HEK293 (cell line): ENCODE results near the gene RPL11.

Source experiments
- CTCF ChIA-PET: fragments of 350-600 bp; formaldehyde crosslinking; extraction: SDS; loops from one replicate; lab custom pipeline; 2021; ENCODE audit warnings: antibody characterized with exemption; lab: Yijun Ruan, JAX
- POLR2A ChIA-PET: fragments of 300-600 bp; formaldehyde crosslinking; extraction: SDS; loops from one replicate; lab custom pipeline; 2020; ENCODE audit warnings: antibody characterized with exemption, inconsistent platforms; lab: Yijun Ruan, JAX
- H3K27ac ChIP-seq: fragments of 200-500 bp; sonication (Bioruptor generic); 2 replicates; pipeline ENCODE4 v1.5.1; 2014; ENCODE audit warnings: low read depth, low read length, control low read depth, inconsistent platforms; ENCODE audit errors: extremely low read depth
- H3K36me3 ChIP-seq, 2 experiments: fragments of 200-500 bp in 1 of 2; sonication (Bioruptor generic) in 1 of 2; 1 replicate in 1 of 2; 2 replicates in 1 of 2; pipeline ENCODE4 v1.5.1; 2014 to 2017; ENCODE audit warnings: inconsistent platforms in 2 of 2, low read length in 2 of 2; ENCODE audit not compliant: control insufficient read depth in 2 of 2, insufficient read depth in 1 of 2
- H3K4me1 ChIP-seq: fragments of 200-500 bp; sonication (Bioruptor generic); 2 replicates; pipeline ENCODE4 v1.5.1; 2014; ENCODE audit warnings: mild to moderate bottlenecking, low read length, inconsistent platforms; ENCODE audit not compliant: control insufficient read depth, insufficient read depth
- H3K4me3 ChIP-seq: 2 replicates; pipeline ENCODE4 v1.5.1; 2011; ENCODE audit warnings: low read depth, mild to moderate bottlenecking, control low read depth, low read length, moderate library complexity
- H3K9me3 ChIP-seq: fragments of 200-500 bp; sonication (Bioruptor generic); 2 replicates; pipeline ENCODE4 v1.5.1; 2014; ENCODE audit warnings: low read depth, low read length, inconsistent platforms; ENCODE audit not compliant: control insufficient read depth, insufficient read depth
- EGR2 ChIP-seq: fragments of 450-650 bp; formaldehyde crosslinking; IDR thresholded peaks from 2 replicates; pipeline ENCODE4 v1.5.1; 2016; ENCODE audit warnings: low read depth, missing biosample characterization, missing genetic modification characterization
- FEZF1 ChIP-seq: fragments of 450-650 bp; formaldehyde crosslinking; IDR thresholded peaks from 2 replicates; pipeline ENCODE4 v1.5.1; 2016; ENCODE audit warnings: missing biosample characterization, missing genetic modification characterization
- IKZF3 ChIP-seq: fragments of 450-650 bp; IDR thresholded peaks from 2 replicates; pipeline ENCODE4 v1.5.0; 2018; ENCODE audit warnings: missing biosample characterization, mild to moderate bottlenecking, missing genetic modification characterization, moderate library complexity
- OSR2 ChIP-seq: fragments of 450-650 bp; formaldehyde crosslinking; IDR thresholded peaks from 2 replicates; pipeline ENCODE4 v1.5.1; 2016; ENCODE audit warnings: missing biosample characterization, missing genetic modification characterization
- PRDM1 ChIP-seq: fragments of 450-650 bp; formaldehyde crosslinking; IDR thresholded peaks from 2 replicates; pipeline ENCODE4; 2016; ENCODE audit warnings: missing biosample characterization, missing genetic modification characterization
- ZBTB17 ChIP-seq: fragments of 450-650 bp; formaldehyde crosslinking; IDR thresholded peaks from 2 replicates; pipeline ENCODE4 v1.5.1; 2016; ENCODE audit warnings: missing biosample characterization, missing genetic modification characterization
- ZFHX2 ChIP-seq: fragments of 450-650 bp; formaldehyde crosslinking; conservative IDR thresholded peaks from 2 replicates; pipeline ENCODE4 v1.5.1; 2016; ENCODE audit warnings: missing biosample characterization, missing genetic modification characterization
- ZNF146 ChIP-seq: fragments of 450-650 bp; formaldehyde crosslinking; IDR thresholded peaks from 2 replicates; pipeline ENCODE4 v1.5.1; 2016; ENCODE audit warnings: missing biosample characterization, missing genetic modification characterization
- ZNF157 ChIP-seq: fragments of 450-650 bp; formaldehyde crosslinking; IDR thresholded peaks from 2 replicates; pipeline ENCODE4 v1.5.1; 2016; ENCODE audit warnings: missing biosample characterization, missing genetic modification characterization
- ZNF239 ChIP-seq: fragments of 450-650 bp; formaldehyde crosslinking; IDR thresholded peaks from 2 replicates; pipeline ENCODE4 v1.5.1; 2016; ENCODE audit warnings: missing biosample characterization, missing genetic modification characterization
- ZNF341 ChIP-seq: fragments of 450-650 bp; formaldehyde crosslinking; IDR thresholded peaks from 2 replicates; pipeline ENCODE4; 2016; ENCODE audit warnings: low read depth, missing biosample characterization, missing genetic modification characterization
- ZNF600 ChIP-seq: fragments of 450-650 bp; formaldehyde crosslinking; IDR thresholded peaks from 2 replicates; pipeline ENCODE4 v1.5.1; 2016; ENCODE audit warnings: missing biosample characterization, missing genetic modification characterization
- ZNF621 ChIP-seq: fragments of 450-650 bp; formaldehyde crosslinking; IDR thresholded peaks from 2 replicates; pipeline ENCODE4 v1.5.1; 2017; ENCODE audit warnings: missing biosample characterization, missing genetic modification characterization
- ZNF629 ChIP-seq: fragments of 450-650 bp; formaldehyde crosslinking; IDR thresholded peaks from 2 replicates; pipeline ENCODE4 v1.5.1; 2017; ENCODE audit warnings: missing biosample characterization, missing genetic modification characterization
- ZNF707 ChIP-seq: fragments of 450-650 bp; formaldehyde crosslinking; IDR thresholded peaks from 2 replicates; pipeline ENCODE4 v1.5.1; 2016; ENCODE audit warnings: missing biosample characterization, missing genetic modification characterization
- ZNF785 ChIP-seq: fragments of 450-650 bp; formaldehyde crosslinking; IDR thresholded peaks from 2 replicates; pipeline ENCODE4 v1.5.1; 2016; ENCODE audit warnings: missing biosample characterization, missing genetic modification characterization
- TF ChIP-seq, protein P1 (sequence below): fragments of 450-650 bp; formaldehyde crosslinking; conservative IDR thresholded peaks from 2 replicates; pipeline ENCODE4 v1.5.1; 2016; ENCODE audit warnings: low read depth, missing biosample characterization, missing genetic modification characterization
- TF ChIP-seq, protein P2 (sequence below): fragments of 450-650 bp; formaldehyde crosslinking; IDR thresholded peaks from 2 replicates; pipeline ENCODE4 v1.5.1; 2016; ENCODE audit warnings: missing biosample characterization, missing genetic modification characterization
- TF ChIP-seq, protein P3 (sequence below): fragments of 450-650 bp; formaldehyde crosslinking; IDR thresholded peaks from 2 replicates; pipeline ENCODE4 v1.5.1; 2017; ENCODE audit warnings: missing biosample characterization, mild to moderate bottlenecking, missing genetic modification characterization, moderate library complexity
- TF ChIP-seq, protein P4 (sequence below): fragments of 450-650 bp; formaldehyde crosslinking; IDR thresholded peaks from 2 replicates; pipeline ENCODE4 v1.5.1; 2016; ENCODE audit warnings: missing biosample characterization, missing genetic modification characterization
- TF ChIP-seq, protein P5 (sequence below): fragments of 450-650 bp; formaldehyde crosslinking; IDR thresholded peaks from 2 replicates; pipeline ENCODE4 v1.5.1; 2016; ENCODE audit warnings: missing biosample characterization, missing genetic modification characterization

The RPL11 gene

DNA sequence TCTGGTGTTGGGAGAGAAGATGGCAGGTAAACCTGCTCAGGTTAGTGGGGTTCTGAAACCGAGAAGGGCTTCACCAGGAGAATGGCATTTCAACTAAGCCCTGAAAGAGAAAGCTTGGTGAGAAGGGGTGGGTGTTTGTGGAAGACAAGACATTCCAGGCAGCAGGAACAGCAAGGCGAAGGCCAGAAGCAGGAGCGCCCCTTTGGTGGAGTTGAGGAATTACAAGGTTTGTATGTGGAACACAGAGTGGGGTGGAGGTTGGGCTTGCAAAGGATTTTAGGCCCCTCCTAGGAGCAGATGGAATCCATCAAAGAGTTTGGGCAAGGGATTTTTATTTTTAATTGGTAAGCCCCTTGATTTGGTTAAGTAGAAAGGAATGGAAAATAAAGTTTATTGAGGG, 26.9 kb downstream of the RPL11 start:
- Histone ChIP-seq H3K27ac (no peak overlapping the region), H3K36me3 (peaks cover 0 to 5% of the 10 kb centered on the region in 2 experiments; a peak in 1 of 3 replicates), H3K4me1 (0 out of 2 replicates have a peak, but pooled peaks cover 2% of the 10 kb centered on the region), H3K9me3 (no peaks in the 10 kb centered on the region)
- POLR2A ChIA-PET: no interaction called here
- CTCF ChIA-PET: interaction anchor here (0.7 to 2.0 kb wide), 11 partner anchors 8 to 574 kb away, joined by 3 to 6 read pairs (median 3); no protein-coding TSS in a partner anchor
- TF ChIP-seq ZBTB17 (tag by site-specific recombination) (peak; percentile 57; the same call in 1 of the 2 replicates), ZNF621 (tag by site-specific recombination) (no peak), ZNF146 (tag by site-specific recombination) (no peak), ZNF707 (peak; percentile 20; the same call in 1 of the 2 replicates), ZNF341 (tag by site-specific recombination) (peak; percentile 64; the same call in 1 of the 2 replicates), ZFHX2 (tag by site-specific recombination) (peak; percentile 39; the same call in 1 of the 2 replicates), EGR2 (tag by site-specific recombination) (0 out of 2 replicates have a peak, but pooled peaks have one; percentile 26), PRDM1 (tag by site-specific recombination) (peak; percentile 85), ZNF785 (tag by site-specific recombination) (no peak), ZNF239 (tag by site-specific recombination) (no peak), ZNF157 (tag by site-specific recombination) (no peak), ZNF600 (tag by site-specific recombination) (0 out of 2 replicates have a peak, but pooled peaks have one; percentile 23), IKZF3 (tag by site-specific recombination) (0 out of 2 replicates have a peak, but pooled peaks have one; percentile 21)
- TF ChIP-seq, protein P1, sequence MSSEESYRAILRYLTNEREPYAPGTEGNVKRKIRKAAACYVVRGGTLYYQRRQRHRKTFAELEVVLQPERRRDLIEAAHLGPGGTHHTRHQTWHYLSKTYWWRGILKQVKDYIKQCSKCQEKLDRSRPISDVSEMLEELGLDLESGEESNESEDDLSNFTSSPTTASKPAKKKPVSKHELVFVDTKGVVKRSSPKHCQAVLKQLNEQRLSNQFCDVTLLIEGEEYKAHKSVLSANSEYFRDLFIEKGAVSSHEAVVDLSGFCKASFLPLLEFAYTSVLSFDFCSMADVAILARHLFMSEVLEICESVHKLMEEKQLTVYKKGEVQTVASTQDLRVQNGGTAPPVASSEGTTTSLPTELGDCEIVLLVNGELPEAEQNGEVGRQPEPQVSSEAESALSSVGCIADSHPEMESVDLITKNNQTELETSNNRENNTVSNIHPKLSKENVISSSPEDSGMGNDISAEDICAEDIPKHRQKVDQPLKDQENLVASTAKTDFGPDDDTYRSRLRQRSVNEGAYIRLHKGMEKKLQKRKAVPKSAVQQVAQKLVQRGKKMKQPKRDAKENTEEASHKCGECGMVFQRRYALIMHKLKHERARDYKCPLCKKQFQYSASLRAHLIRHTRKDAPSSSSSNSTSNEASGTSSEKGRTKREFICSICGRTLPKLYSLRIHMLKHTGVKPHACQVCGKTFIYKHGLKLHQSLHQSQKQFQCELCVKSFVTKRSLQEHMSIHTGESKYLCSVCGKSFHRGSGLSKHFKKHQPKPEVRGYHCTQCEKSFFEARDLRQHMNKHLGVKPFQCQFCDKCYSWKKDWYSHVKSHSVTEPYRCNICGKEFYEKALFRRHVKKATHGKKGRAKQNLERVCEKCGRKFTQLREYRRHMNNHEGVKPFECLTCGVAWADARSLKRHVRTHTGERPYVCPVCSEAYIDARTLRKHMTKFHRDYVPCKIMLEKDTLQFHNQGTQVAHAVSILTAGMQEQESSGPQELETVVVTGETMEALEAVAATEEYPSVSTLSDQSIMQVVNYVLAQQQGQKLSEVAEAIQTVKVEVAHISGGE (tag by site-specific recombination): no peak
- TF ChIP-seq, protein P2, sequence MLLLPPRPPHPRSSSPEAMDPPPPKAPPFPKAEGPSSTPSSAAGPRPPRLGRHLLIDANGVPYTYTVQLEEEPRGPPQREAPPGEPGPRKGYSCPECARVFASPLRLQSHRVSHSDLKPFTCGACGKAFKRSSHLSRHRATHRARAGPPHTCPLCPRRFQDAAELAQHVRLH (tag by site-specific recombination): 0 out of 2 replicates have a peak, but pooled peaks have one; percentile 36
- TF ChIP-seq, protein P3, sequence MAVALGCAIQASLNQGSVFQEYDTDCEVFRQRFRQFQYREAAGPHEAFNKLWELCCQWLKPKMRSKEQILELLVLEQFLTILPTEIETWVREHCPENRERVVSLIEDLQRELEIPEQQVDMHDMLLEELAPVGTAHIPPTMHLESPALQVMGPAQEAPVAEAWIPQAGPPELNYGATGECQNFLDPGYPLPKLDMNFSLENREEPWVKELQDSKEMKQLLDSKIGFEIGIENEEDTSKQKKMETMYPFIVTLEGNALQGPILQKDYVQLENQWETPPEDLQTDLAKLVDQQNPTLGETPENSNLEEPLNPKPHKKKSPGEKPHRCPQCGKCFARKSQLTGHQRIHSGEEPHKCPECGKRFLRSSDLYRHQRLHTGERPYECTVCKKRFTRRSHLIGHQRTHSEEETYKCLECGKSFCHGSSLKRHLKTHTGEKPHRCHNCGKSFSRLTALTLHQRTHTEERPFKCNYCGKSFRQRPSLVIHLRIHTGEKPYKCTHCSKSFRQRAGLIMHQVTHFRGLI (tag by site-specific recombination): peak; percentile 77; the same call in 1 of the 2 replicates
- TF ChIP-seq, protein P4, sequence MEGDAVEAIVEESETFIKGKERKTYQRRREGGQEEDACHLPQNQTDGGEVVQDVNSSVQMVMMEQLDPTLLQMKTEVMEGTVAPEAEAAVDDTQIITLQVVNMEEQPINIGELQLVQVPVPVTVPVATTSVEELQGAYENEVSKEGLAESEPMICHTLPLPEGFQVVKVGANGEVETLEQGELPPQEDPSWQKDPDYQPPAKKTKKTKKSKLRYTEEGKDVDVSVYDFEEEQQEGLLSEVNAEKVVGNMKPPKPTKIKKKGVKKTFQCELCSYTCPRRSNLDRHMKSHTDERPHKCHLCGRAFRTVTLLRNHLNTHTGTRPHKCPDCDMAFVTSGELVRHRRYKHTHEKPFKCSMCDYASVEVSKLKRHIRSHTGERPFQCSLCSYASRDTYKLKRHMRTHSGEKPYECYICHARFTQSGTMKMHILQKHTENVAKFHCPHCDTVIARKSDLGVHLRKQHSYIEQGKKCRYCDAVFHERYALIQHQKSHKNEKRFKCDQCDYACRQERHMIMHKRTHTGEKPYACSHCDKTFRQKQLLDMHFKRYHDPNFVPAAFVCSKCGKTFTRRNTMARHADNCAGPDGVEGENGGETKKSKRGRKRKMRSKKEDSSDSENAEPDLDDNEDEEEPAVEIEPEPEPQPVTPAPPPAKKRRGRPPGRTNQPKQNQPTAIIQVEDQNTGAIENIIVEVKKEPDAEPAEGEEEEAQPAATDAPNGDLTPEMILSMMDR: peak; percentile 39
- TF ChIP-seq, all 188 proteins: peak for 11
- H3K4me3 ChIP-seq: no peak overlapping the region

DNA sequence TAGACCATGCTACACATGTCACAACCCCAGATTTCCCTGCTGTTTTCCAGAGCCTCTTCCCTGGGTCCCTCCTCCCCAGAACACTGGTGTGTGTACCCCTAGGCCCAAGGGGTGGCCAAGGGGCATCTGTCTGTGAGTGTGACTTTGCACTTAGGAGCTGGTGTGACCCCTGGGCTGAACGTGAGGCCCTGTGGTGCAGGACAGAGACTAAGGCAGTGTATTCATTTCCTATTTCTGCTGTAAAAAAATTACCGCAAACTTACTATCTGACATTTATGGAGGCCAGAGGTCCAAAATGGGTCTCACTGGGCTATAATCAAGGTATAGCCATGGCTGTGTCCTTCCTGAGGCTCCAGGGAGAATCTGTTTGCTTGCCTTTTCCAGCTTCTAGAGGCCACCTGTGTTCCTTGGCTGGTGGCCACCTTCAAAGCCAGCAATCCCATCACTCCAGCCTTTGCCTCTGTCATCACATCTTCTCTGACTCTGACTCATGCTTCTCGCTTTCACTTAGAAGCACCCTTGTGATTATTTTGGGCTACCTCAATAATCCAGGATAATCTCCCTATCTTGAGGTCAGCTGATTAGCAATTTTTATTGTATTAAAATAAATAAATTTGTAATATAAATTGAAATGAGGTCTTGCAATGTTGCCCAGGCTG, 27.7 kb downstream of the RPL11 start:
- TF ChIP-seq ZNF629 (tag by site-specific recombination) (0 out of 2 replicates have a peak, but pooled peaks have one; percentile 17), OSR2 (peak; percentile 30; the same call in 1 of the 2 replicates), FEZF1 (peak; percentile 60)
- TF ChIP-seq, protein P5, sequence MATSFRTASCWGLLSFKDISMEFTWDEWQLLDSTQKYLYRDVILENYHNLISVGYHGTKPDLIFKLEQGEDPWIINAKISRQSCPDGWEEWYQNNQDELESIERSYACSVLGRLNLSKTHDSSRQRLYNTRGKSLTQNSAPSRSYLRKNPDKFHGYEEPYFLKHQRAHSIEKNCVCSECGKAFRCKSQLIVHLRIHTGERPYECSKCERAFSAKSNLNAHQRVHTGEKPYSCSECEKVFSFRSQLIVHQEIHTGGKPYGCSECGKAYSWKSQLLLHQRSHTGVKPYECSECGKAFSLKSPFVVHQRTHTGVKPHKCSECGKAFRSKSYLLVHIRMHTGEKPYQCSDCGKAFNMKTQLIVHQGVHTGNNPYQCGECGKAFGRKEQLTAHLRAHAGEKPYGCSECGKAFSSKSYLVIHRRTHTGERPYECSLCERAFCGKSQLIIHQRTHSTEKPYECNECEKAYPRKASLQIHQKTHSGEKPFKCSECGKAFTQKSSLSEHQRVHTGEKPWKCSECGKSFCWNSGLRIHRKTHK (tag by site-specific recombination): no peak
- Histone ChIP-seq H3K9me3 (no peaks in the 10 kb centered on the region), H3K27ac (no peak overlapping the region), H3K4me1 (0 out of 2 replicates have a peak, but pooled peaks cover 2% of the 10 kb centered on the region), H3K4me3 (no peak overlapping the region), H3K36me3 (peaks cover 0 to 5% of the 10 kb centered on the region in 2 experiments; a peak in 1 of 3 replicates)
- ChIA-PET POLR2A (no interaction called here), CTCF (interaction anchor here (0.7 to 1.9 kb wide), 6 partner anchors 9 to 28 kb away, joined by 3 to 6 read pairs (median 3); no protein-coding TSS in a partner anchor)
